SKM-1 treated with dmso at 0.1 percent for 144 hours (cell line): Measurements from ENCODE around the gene MTURN.

Experiments used
- DNase-seq: peaks from one replicate; lab custom pipeline; 2025; ENCODE audit not compliant: unreplicated experiment; lab: John Stamatoyannopoulos, UW

MTURN gene

GRCh38 chr7:30159698-30160143, 24.9 kb downstream of the MTURN start:
- DNase-seq = peak; percentile 98

- no peak for DNase-seq
These were observed 25.5 kb downstream of the MTURN start for GRCh38 chr7:30160329-30160728.

- no peak for DNase-seq
These were observed 27.3 kb downstream of the MTURN start for GRCh38 chr7:30162133-30162532.

GRCh38 chr7:30162622-30163124, 27.9 kb downstream of the MTURN start:
- no peak for DNase-seq

- DNase-seq = peak; percentile 68
These were observed 28.6 kb downstream of the MTURN start for GRCh38 chr7:30163231-30163894.

- DNase-seq = peak; percentile 64
These were observed 29.8 kb downstream of the MTURN start for GRCh38 chr7:30164567-30164966.

GRCh38 chr7:30165590-30165989, 30.8 kb downstream of the MTURN start:
- DNase-seq = no peak

GRCh38 chr7:30166155-30166840, 31.5 kb downstream of the MTURN start:
- no peak for DNase-seq

GRCh38 chr7:30166841-30167235, 32.1 kb downstream of the MTURN start:
- no peak for DNase-seq

- DNase-seq = no peak
These were observed 33.1 kb downstream of the MTURN start for GRCh38 chr7:30167901-30168300.

GRCh38 chr7:30168835-30169573, 34.2 kb downstream of the MTURN start:
- DNase-seq = no peak

- no peak for DNase-seq
These were observed 34.8 kb downstream of the MTURN start for GRCh38 chr7:30169579-30169978.

- peak; percentile 49 for DNase-seq
These were observed 35.9 kb downstream of the MTURN start for GRCh38 chr7:30170476-30171205.

- no peak for DNase-seq
These were observed 37.1 kb downstream of the MTURN start for GRCh38 chr7:30171766-30172447.

- no peak for DNase-seq
These were observed 37.7 kb downstream of the MTURN start for GRCh38 chr7:30172451-30172850.

GRCh38 chr7:30173058-30173897, 38.5 kb downstream of the MTURN start:
- no peak for DNase-seq

GRCh38 chr7:30175180-30175579, 40.4 kb downstream of the MTURN start:
- no peak for DNase-seq

- no peak for DNase-seq
These were observed 40.9 kb downstream of the MTURN start for GRCh38 chr7:30175636-30176147.

- peak; percentile 50 for DNase-seq
These were observed 41.8 kb downstream of the MTURN start for GRCh38 chr7:30176463-30177109.
